Suprapubic skin (tissue), 4 donors: ENCODE measurements around the gene MYCT1. TPM values are rescaled to one million over a fixed set of nuclear protein-coding genes. Genes with fewer than 3 reads are reported as not detected.
A peak's percentile ranks its signal among the peaks of the same experiment; 100 is the strongest.

Experiments
- DNase-seq, 2 donors: peaks; one replicate each; pipeline ENCODE4 v3.0.0-alpha.2; 2019; ENCODE audit warnings: low spot score in 2 of 2
- H3K27ac ChIP-seq: fragments of 200-600 bp; sonication (generic); one replicate; pipeline ENCODE4 v1.5.1; 2019
- H3K27me3 ChIP-seq: fragments of 200-600 bp; sonication (generic); one replicate; pipeline ENCODE4 v1.5.1; 2019
- H3K36me3 ChIP-seq: fragments of 200-600 bp; sonication (generic); one replicate; pipeline ENCODE4 v1.5.1; 2019
- H3K4me1 ChIP-seq: fragments of 200-600 bp; sonication (generic); one replicate; pipeline ENCODE4 v1.5.1; 2019
- H3K4me3 ChIP-seq: fragments of 200-600 bp; sonication (generic); one replicate; pipeline ENCODE4 v1.5.1; 2019; ENCODE audit warnings: mild to moderate bottlenecking
- H3K9me3 ChIP-seq: fragments of 200-600 bp; sonication (generic); one replicate; pipeline ENCODE4 v1.5.1; 2019
- CTCF ChIP-seq, 2 donors: fragments of 200-600 bp in 1 of 2; fragments of 450-650 bp in 1 of 2; sonication (generic) in 1 of 2; IDR thresholded peaks; one replicate each; pipeline ENCODE4 v1.5.1; 2016 to 2019; ENCODE audit warnings: antibody characterized with exemption in 2 of 2, mild to moderate bottlenecking in 1 of 2, moderate library complexity in 1 of 2
- EP300 ChIP-seq: sonication (generic); formaldehyde crosslinking; IDR thresholded peaks from one replicate; pipeline ENCODE4 v1.6.1; 2017; ENCODE audit warnings: antibody characterized with exemption
- POLR2A ChIP-seq, 2 donors: fragments of 450-650 bp; IDR thresholded peaks; one replicate each; pipeline ENCODE4 v1.6.1; 2017; ENCODE audit warnings: antibody characterized with exemption in 2 of 2, mild to moderate bottlenecking in 2 of 2, moderate library complexity in 2 of 2
- POLR2AphosphoS5 ChIP-seq, 3 donors: sonication (generic); formaldehyde crosslinking; IDR thresholded peaks; one replicate each; pipeline ENCODE4 v1.6.1; 2017; ENCODE audit warnings: antibody characterized with exemption in 3 of 3
- WGBS: methylation state at CpG from one replicate; pipeline ENCODE4 v1.1.5; 2018; 5-methylcytosine and 5-hydroxymethylcytosine counted together
- total RNA-seq, 4 donors: library from RNA; depleted of rRNA; stranded (reverse); fragments of >200 nt; gene quantifications; one replicate each; pipeline ENCODE4 v1.1.0, GENCODE V29; 2016

The MYCT1 gene
- total RNA-seq, 4 donors from 2014 or later: 2.0 to 5.8 (median 3.4) TPM

- 86% methylated on average over 12 of the region's 12 CpGs for WGBS
Measured at GRCh38 chr6:152685819-152686218, 11.9 kb upstream of the MYCT1 start.

GRCh38 chr6:152695372-152696045 lies 2.2 kb upstream of the MYCT1 start:
- H3K9me3 ChIP-seq: no peaks in the 10 kb centered on the region
- no peaks in the 10 kb centered on the region for H3K4me1 ChIP-seq
- no peaks in the 10 kb centered on the region for H3K27me3 ChIP-seq
- no peak overlapping the region for H3K4me3 ChIP-seq
- no peak overlapping the region for H3K27ac ChIP-seq
- 57% methylated on average over 3 of the region's 3 CpGs for WGBS
- no peak for DNase-seq
- TF ChIP-seq POLR2A (IDR thresholded peaks at IDR 0.05) (no peak), CTCF (IDR thresholded peaks at IDR 0.05) (no peak), EP300 (no peak), POLR2AphosphoS5 (IDR thresholded peaks at IDR 0.05) (no peak)
- no peaks in the 10 kb centered on the region for H3K36me3 ChIP-seq

More at GRCh38 chr6:152685819-152686218, 11.9 kb upstream of the MYCT1 start:
- DNase-seq: no peak
- Histone ChIP-seq H3K9me3 (no peaks in the 10 kb centered on the region), H3K4me1 (no peaks in the 10 kb centered on the region), H3K4me3 (no peak overlapping the region), H3K27me3 (no peaks in the 10 kb centered on the region), H3K27ac (no peak overlapping the region), H3K36me3 (no peaks in the 10 kb centered on the region)
- no peak for TF ChIP-seq EP300
- TF ChIP-seq POLR2AphosphoS5 (IDR thresholded peaks at IDR 0.05): no peak
- TF ChIP-seq POLR2A (IDR thresholded peaks at IDR 0.05): no peak
- TF ChIP-seq CTCF (IDR thresholded peaks at IDR 0.05): no peak

GRCh38 chr6:152696522-152696921 lies 1.2 kb upstream of the MYCT1 start:
- no peak overlapping the region for H3K4me3 ChIP-seq
- no peaks in the 10 kb centered on the region for H3K27me3 ChIP-seq
- DNase-seq: no peak
- 36% methylated on average over 2 of the region's 2 CpGs for WGBS
- H3K4me1 ChIP-seq: no peaks in the 10 kb centered on the region
- no peaks in the 10 kb centered on the region for H3K9me3 ChIP-seq
- no peaks in the 10 kb centered on the region for H3K36me3 ChIP-seq
- no peak overlapping the region for H3K27ac ChIP-seq
- TF ChIP-seq POLR2A (IDR thresholded peaks at IDR 0.05) (no peak), CTCF (IDR thresholded peaks at IDR 0.05) (no peak), POLR2AphosphoS5 (IDR thresholded peaks at IDR 0.05) (no peak), EP300 (no peak)

- no peaks in the 10 kb centered on the region for H3K9me3 ChIP-seq
- no peak for DNase-seq
- no peaks in the 10 kb centered on the region for H3K4me1 ChIP-seq
- H3K27me3 ChIP-seq: peaks cover 3% of the 10 kb centered on the region
- H3K36me3 ChIP-seq: no peaks in the 10 kb centered on the region
- WGBS: 83% methylated on average over 1 of the region's 1 CpG
- TF ChIP-seq POLR2AphosphoS5 (IDR thresholded peaks at IDR 0.05) (no peak), EP300 (no peak), CTCF (IDR thresholded peaks at IDR 0.05) (no peak), POLR2A (IDR thresholded peaks at IDR 0.05) (no peak)
- H3K27ac ChIP-seq: no peak overlapping the region
- H3K4me3 ChIP-seq: peak overlapping the region; percentile 11
Measured at GRCh38 chr6:152698692-152699091, 995 bp downstream of the MYCT1 start.

- no peak overlapping the region for H3K4me3 ChIP-seq
- H3K4me1 ChIP-seq: no peaks in the 10 kb centered on the region
- no peaks in the 10 kb centered on the region for H3K9me3 ChIP-seq
- H3K27me3 ChIP-seq: peaks cover 3% of the 10 kb centered on the region
- H3K27ac ChIP-seq: no peak overlapping the region
- 59% methylated on average over 5 of the region's 5 CpGs for WGBS
- H3K36me3 ChIP-seq: no peaks in the 10 kb centered on the region
- no peak for TF ChIP-seq CTCF (IDR thresholded peaks at IDR 0.05)
- no peak for TF ChIP-seq POLR2A (IDR thresholded peaks at IDR 0.05)
- TF ChIP-seq EP300: no peak
- no peak for TF ChIP-seq POLR2AphosphoS5 (IDR thresholded peaks at IDR 0.05)
- no peak for DNase-seq
Measured at GRCh38 chr6:152700427-152700826, 2.7 kb downstream of the MYCT1 start.
